Smooth muscle cell of trachea (primary cell): ENCODE data around the gene APCS. TPM values are rescaled to one million over a fixed set of nuclear protein-coding genes. Genes with fewer than 3 reads are reported as not detected.

Experiments
- total RNA-seq: library from RNA; depleted of rRNA; stranded (reverse); fragments of >200 nt; gene quantifications from 2 replicates; pipeline ENCODE4 v1.2.1, GENCODE V29; 2014

The APCS gene
- not detected in 2 replicates for total RNA-seq

DNA sequence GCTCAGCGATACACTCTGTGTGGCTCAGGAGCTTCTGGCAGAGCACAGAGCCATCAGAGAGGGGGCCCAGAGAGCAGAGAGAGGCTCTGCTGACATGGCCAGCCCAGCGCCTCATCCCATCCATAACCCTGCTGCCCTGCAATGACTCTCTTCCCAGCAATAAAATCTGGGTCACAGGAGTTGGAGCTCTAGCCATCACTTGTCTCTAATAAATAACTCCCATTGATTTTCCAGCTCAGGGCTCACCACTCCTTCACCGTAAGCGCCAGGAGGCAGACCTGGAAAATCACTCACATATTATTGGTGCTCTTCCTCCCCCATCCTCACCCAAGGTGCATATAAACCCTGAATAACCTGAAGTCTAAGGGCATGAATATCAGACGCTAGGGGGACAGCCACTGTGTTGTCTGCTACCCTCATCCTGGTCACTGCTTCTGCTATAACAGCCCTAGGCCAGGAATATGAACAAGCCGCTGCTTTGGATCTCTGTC lies at the start of gene APCS:
APCS (plus strand) TSS at position 366 of the 491 bp plus-strand sequence; CDS start at position 462, 96 bp downstream.

Other genes with a start within 250 kb of the APCS start
- gene OR10J4, start 155.6 kb upstream of the APCS start, total RNA-seq = not detected in 2 replicates
- not detected in 2 replicates for gene OR10J1, start 148.1 kb upstream of the APCS start, total RNA-seq
- gene OR10J5, start 51.8 kb upstream of the APCS start, total RNA-seq = not detected in 2 replicates
- not detected in 2 replicates for gene CRP, start 126.8 kb downstream of the APCS start, total RNA-seq
- 10.4 and 18.2 TPM in 2 replicates for gene DUSP23, start 193.1 kb downstream of the APCS start, total RNA-seq
- not detected in 2 replicates for gene FCRL6, start 214.5 kb downstream of the APCS start, total RNA-seq
- not detected in 2 replicates for gene SLAMF8, start 239.0 kb downstream of the APCS start, total RNA-seq